ENCODE measurements around the gene EPHA5. TPM values are rescaled to one million over a fixed set of nuclear protein-coding genes. Genes with fewer than 3 reads are reported as not detected.

EPHA5 gene
- polyA plus RNA-seq, 1 donor (not counting 4 experiments of a cell fraction or from before 2014, with no cell fraction given) = not detected

- no peaks in the 10 kb centered on the region for H3K9me1 ChIP-seq (ENCODE audit: control insufficient read depth, extremely low read depth, insufficient read depth, low read length)
- H2AFZ ChIP-seq (ENCODE audit: control insufficient read depth, low read length) = no peak overlapping the region
- no peaks in the 10 kb centered on the region for H4K20me1 ChIP-seq (ENCODE audit: control insufficient read depth, extremely low read depth, insufficient read depth, low read length)
- no peaks in the 10 kb centered on the region for H3K4me1 ChIP-seq (ENCODE audit: control insufficient read depth, extremely low read depth, insufficient read depth, low read length)
- no peak overlapping the region for H3K4me3 ChIP-seq (ENCODE audit: control insufficient read depth in 2 of 3, extremely low read depth in 1 of 3, insufficient read depth in 2 of 3, low read depth in 1 of 3, low read length in 3 of 3)
- H3K27ac ChIP-seq (ENCODE audit: control insufficient read depth, insufficient read depth, low read length) = no peak overlapping the region
- no peaks in the 10 kb centered on the region for H3K79me2 ChIP-seq (ENCODE audit: control insufficient read depth, insufficient read depth, low read length)
- H3K9me3 ChIP-seq (ENCODE audit: control insufficient read depth, low read depth, low read length) = no peaks in the 10 kb centered on the region
- no peaks in the 10 kb centered on the region for H3K36me3 ChIP-seq (ENCODE audit: control insufficient read depth in 2 of 2, extremely low read depth in 1 of 2, insufficient read depth in 2 of 2, low read length in 2 of 2)
- no peak for FAIRE-seq
- no peaks in the 10 kb centered on the region for H3K27me3 ChIP-seq (ENCODE audit: control insufficient read depth, extremely low read depth, insufficient read depth, low read length)
- H3K4me2 ChIP-seq (ENCODE audit: control insufficient read depth, extremely low read depth, insufficient read depth, low read depth, low read length) = no peak overlapping the region
- TF ChIP-seq EZH2 (IDR thresholded peaks at IDR 0.05; ENCODE audit: low read length) (no peak), CTCF (optimal IDR thresholded peaks at IDR 0.05 in 1 of 3, IDR thresholded peaks at IDR 0.05 in 1 of 3, conservative IDR thresholded peaks at IDR 0.05 in 1 of 3; ENCODE audit: extremely low read depth in 1 of 3, insufficient read depth in 2 of 3, low read length in 3 of 3) (no peak)
- DNase-seq (ENCODE audit: low read depth, low spot score) = no peak
- H3K9ac ChIP-seq (ENCODE audit: control insufficient read depth, extremely low read depth, insufficient read depth, low read length) = no peak overlapping the region
- dilution Hi-C loops (cut with MboI; ENCODE audit: extremely low pct_ligation_motif_present, low sequenced_read_pairs) = no loop called here
Observed at GRCh38 chr4:65358914-65359313, 311.4 kb downstream of the EPHA5 start.

- Histone ChIP-seq H2AFZ (ENCODE audit: control insufficient read depth, low read length) (no peak overlapping the region), H3K9me1 (ENCODE audit: control insufficient read depth, extremely low read depth, insufficient read depth, low read length) (no peaks in the 10 kb centered on the region), H3K36me3 (ENCODE audit: control insufficient read depth in 2 of 2, extremely low read depth in 1 of 2, insufficient read depth in 2 of 2, low read length in 2 of 2) (no peaks in the 10 kb centered on the region), H3K9me3 (ENCODE audit: control insufficient read depth, low read depth, low read length) (no peaks in the 10 kb centered on the region), H3K4me2 (ENCODE audit: control insufficient read depth, extremely low read depth, insufficient read depth, low read depth, low read length) (no peak overlapping the region), H3K27me3 (ENCODE audit: control insufficient read depth, extremely low read depth, insufficient read depth, low read length) (no peaks in the 10 kb centered on the region), H4K20me1 (ENCODE audit: control insufficient read depth, extremely low read depth, insufficient read depth, low read length) (no peaks in the 10 kb centered on the region), H3K4me1 (ENCODE audit: control insufficient read depth, extremely low read depth, insufficient read depth, low read length) (no peaks in the 10 kb centered on the region), H3K4me3 (ENCODE audit: control insufficient read depth in 2 of 3, extremely low read depth in 1 of 3, insufficient read depth in 2 of 3, low read depth in 1 of 3, low read length in 3 of 3) (no peak overlapping the region), H3K9ac (ENCODE audit: control insufficient read depth, extremely low read depth, insufficient read depth, low read length) (no peak overlapping the region), H3K79me2 (ENCODE audit: control insufficient read depth, insufficient read depth, low read length) (no peaks in the 10 kb centered on the region), H3K27ac (ENCODE audit: control insufficient read depth, insufficient read depth, low read length) (no peak overlapping the region)
- dilution Hi-C loops (cut with MboI; ENCODE audit: extremely low pct_ligation_motif_present, low sequenced_read_pairs) = no loop called here
- DNase-seq (ENCODE audit: low read depth, low spot score) (no peak), FAIRE-seq (no peak)
- TF ChIP-seq EZH2 (IDR thresholded peaks at IDR 0.05; ENCODE audit: low read length) (no peak), CTCF (optimal IDR thresholded peaks at IDR 0.05 in 1 of 3, IDR thresholded peaks at IDR 0.05 in 1 of 3, conservative IDR thresholded peaks at IDR 0.05 in 1 of 3; ENCODE audit: extremely low read depth in 1 of 3, insufficient read depth in 2 of 3, low read length in 3 of 3) (no peak)
Observed at GRCh38 chr4:65353098-65353497, 317.2 kb downstream of the EPHA5 start.

All from keratinocyte (primary cell).